Spinal cord (tissue), 10 donors: ENCODE results near the gene CDC14C. TPM values are rescaled to one million over a fixed set of nuclear protein-coding genes. Genes with fewer than 3 reads are reported as not detected.
"Not testable (repeated sequence)": the region's sequence is repeated elsewhere in the genome, so short reads cannot be mapped to it uniquely, and the experiment has no call there.

Experiments
- DNase-seq, 6 donors: peaks; one replicate each; pipeline versions ENCODE4 v3.0.0 to v3.0.0-alpha.2; 2013 to 2015; ENCODE audit warnings: low spot score in 6 of 6, low read depth in 4 of 6
- H3K27ac ChIP-seq: one replicate; pipeline ENCODE4 v1.5.1; 2013; ENCODE audit warnings: low read depth, low read length, control low read depth
- H3K27me3 ChIP-seq: one replicate; pipeline ENCODE4 v1.6.1; 2013; ENCODE audit warnings: low read length; ENCODE audit not compliant: control insufficient read depth, insufficient read depth
- H3K36me3 ChIP-seq: one replicate; pipeline ENCODE4 v1.6.1; 2013; ENCODE audit warnings: low read length; ENCODE audit not compliant: control insufficient read depth, insufficient read depth
- H3K4me1 ChIP-seq: one replicate; pipeline ENCODE4 v1.6.1; 2013; ENCODE audit warnings: low read length; ENCODE audit not compliant: control insufficient read depth, insufficient read depth
- H3K4me3 ChIP-seq: one replicate; pipeline ENCODE4 v1.5.1; 2013; ENCODE audit warnings: low read depth, low read length, control low read depth
- H3K9me3 ChIP-seq: one replicate; pipeline ENCODE4 v1.6.1; 2013; ENCODE audit warnings: low read length; ENCODE audit not compliant: control insufficient read depth, insufficient read depth
- WGBS: methylation state at CpG from one replicate; pipeline ENCODE4 v1.1.5; 2013; ENCODE audit warnings: missing lambda C conversion rate; ENCODE audit not compliant: insufficient coverage; 5-methylcytosine and 5-hydroxymethylcytosine counted together
- long read RNA-seq, 4 donors: transcript quantifications; one replicate each; lab custom pipeline, GENCODE V29; 2026
- polyA plus RNA-seq, 2 donors: library from polyadenylated mRNA; unstranded; fragments of 120-200 nt; gene quantifications; one replicate each; pipeline ENCODE4 v1.2.1, GENCODE V29; 2013; ENCODE audit not compliant: insufficient read length in 2 of 2
- total RNA-seq, 2 donors: library from RNA; depleted of rRNA in 1 of 2; stranded (reverse); fragments of 120-200 nt in 1 of 2; fragments of >200 nt in 1 of 2; gene quantifications; one replicate each; pipeline versions ENCODE4 v1.2.3 to v1.2.4, GENCODE V29; 2013 to 2014
- donor health status: healthy.

CDC14C gene
- total RNA-seq (not detected), polyA plus RNA-seq (under 1 TPM; 0.11 to 0.86 TPM)
- long read RNA-seq, donor 1 = 0 reads
- long read RNA-seq, donor 2, partial matches to known transcripts = 0 of 1 reads
- long read RNA-seq, donor 2, other reads (novel, unspliced or antisense) = 0 of 1 reads
- long read RNA-seq, donor 3 = 0 reads
- long read RNA-seq, donor 4 = 0 reads

DNA sequence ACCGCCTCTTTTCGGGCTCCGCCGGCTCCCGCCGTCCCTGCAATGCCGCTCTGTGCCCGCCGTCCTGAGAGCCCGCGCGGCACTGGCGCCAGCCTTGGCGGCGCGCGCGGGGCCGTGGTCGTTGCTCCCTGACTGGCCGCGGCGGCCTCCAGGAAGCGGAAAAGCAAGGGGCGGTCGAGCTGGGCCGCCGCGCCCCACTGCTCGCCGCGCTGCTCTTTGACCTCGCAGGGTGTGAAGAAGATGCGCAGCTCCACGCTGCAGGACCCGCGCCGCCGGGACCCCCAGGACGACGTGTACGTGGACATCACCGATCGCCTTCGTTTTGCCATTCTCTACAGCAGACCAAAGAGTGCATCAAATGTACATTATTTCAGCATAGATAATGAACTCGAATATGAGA is at the start of gene CDC14C:
TSS of gene CDC14C (plus strand) at position 115 of the 400 bp plus-strand sequence. CDS start at position 241, 126 bp downstream.
- no peak within 1 kb of the TSS for H3K4me3 ChIP-seq
- 96% methylated on average over 35 of the region's 46 CpGs for WGBS

DNA sequence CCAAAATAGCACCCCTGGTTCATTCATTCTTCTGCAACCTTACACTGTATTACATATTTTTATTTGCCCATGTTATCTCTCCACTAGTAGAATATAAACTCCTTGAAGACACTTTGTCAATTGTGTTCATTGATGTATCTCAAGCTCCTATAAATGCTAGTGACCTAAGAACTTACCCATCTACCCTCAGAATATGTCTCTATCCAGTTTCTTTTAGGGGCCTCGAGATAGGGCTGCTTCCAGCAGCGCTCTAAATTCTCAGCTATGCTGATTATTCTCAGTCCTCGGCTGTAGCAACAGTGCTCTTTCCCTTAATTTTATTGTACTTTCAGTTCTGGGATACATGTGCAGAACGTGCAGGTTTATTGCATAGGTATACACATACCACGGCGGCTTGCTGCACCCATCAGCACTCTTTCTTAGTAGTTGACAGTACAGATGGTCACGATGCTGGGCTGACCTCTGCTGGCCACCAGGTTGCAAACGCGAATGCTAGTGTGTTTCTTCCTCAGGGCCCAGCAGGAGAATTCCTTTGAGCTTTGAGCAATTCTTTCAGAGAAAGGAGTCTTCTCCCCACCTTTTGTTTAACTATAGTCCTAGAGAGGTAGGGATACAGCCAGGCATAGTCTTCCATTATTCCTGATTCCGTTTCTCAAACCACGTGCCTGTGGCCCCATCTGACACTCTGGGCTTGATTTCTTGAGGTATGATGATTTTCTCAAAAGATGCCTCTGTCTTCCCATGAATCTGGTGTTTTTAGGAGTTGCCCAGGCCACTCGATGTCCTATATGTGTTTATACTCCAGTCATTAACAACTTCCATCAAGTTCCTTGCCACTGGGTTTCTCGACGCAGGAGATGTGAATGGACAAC is 49.1 kb upstream of the CDC14C start:
- 40% methylated on average over 9 of the region's 14 CpGs for WGBS
- H3K4me3 ChIP-seq = no peak overlapping the region
- H3K27ac ChIP-seq = no peak overlapping the region
- H3K9me3 ChIP-seq = peaks cover 2% of the 10 kb centered on the region
- DNase-seq = peak in 2 of 6 donors; percentile 62 to 76
- no peaks in the 10 kb centered on the region for H3K27me3 ChIP-seq
- no peaks in the 10 kb centered on the region for H3K4me1 ChIP-seq
- no peaks in the 10 kb centered on the region for H3K36me3 ChIP-seq

More for the DNA sequence above, at the start of gene CDC14C:
- no peak for DNase-seq
- no peaks in the 10 kb centered on the region for H3K27me3 ChIP-seq
- H3K36me3 ChIP-seq = no peaks in the 10 kb centered on the region
- no peaks in the 10 kb centered on the region for H3K9me3 ChIP-seq
- H3K4me1 ChIP-seq = no peaks in the 10 kb centered on the region
- no peak within 1 kb of the TSS for H3K27ac ChIP-seq

DNA sequence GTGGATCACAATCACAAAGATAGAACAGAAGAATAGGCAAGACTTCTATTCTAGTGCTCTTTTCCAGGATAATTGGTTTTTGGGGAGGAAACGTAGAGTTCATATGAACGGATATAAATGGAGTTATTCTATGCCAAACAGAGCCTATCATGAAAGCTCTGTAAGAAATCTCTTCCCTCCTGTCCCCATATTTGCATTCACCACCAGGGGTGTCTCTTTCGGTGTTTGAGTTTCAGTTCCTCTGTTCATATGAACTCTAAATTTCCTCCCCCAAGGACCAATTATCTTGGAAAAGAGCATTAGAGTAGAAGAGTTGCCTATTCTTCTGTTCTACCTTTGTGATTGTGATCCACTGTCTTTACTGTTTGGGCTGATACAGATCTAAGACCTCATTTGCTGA is 48.3 kb upstream of the CDC14C start:
- no CpG with 5 or more reads among the region's 3 CpGs for WGBS
- Histone ChIP-seq H3K9me3 (peaks cover 2% of the 10 kb centered on the region), H3K27ac (no peak overlapping the region), H3K4me3 (no peak overlapping the region), H3K27me3 (no peaks in the 10 kb centered on the region), H3K36me3 (no peaks in the 10 kb centered on the region), H3K4me1 (no peaks in the 10 kb centered on the region)
- no peak for DNase-seq

DNA sequence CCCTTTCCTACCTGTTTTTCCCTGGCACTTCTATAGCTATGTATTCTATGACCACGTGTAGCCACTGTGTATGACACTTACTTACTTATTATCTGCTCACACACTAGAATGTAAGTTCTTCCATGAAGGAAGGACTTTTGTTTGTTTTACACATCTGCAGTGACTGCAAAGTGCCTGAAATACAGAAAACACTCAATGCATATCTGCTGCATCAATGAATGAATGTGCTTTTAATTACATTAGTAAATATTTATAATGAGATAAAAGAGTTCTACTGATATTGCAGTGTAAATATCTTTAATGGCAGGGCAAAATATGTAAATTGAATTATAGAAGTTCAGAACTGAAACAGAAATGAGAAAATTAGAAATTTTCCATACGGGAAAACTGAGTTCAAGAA is 43.5 kb upstream of the CDC14C start:
- Histone ChIP-seq H3K4me3 (no peak overlapping the region), H3K27me3 (no peaks in the 10 kb centered on the region), H3K27ac (no peak overlapping the region), H3K4me1 (no peaks in the 10 kb centered on the region), H3K36me3 (no peaks in the 10 kb centered on the region), H3K9me3 (no peaks in the 10 kb centered on the region)
- no CpG with 5 or more reads among the region's 2 CpGs for WGBS
- no peak for DNase-seq

DNA sequence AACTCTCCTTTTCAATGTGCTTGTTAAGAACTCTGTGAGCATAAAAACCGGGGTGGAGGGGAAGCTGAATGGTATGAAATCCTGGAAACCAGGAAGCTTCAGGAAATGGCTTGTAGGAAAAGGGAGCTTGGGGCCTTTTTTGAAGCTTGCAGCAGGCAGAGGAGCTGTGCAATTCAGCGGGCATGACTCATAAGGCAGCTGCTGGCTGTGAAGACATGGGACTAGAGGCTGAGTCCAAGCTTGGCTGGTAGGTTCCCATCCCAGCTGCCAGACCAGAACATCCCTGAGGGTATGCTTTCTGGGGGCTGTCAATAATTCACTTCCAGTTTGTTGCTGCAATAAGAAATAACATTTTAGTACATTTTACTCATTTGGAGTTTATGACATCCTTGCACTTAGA is 36.8 kb upstream of the CDC14C start:
- Histone ChIP-seq H3K4me3 (no peak overlapping the region), H3K9me3 (peaks cover 2% of the 10 kb centered on the region), H3K27ac (no peak overlapping the region), H3K4me1 (peaks cover 3% of the 10 kb centered on the region), H3K36me3 (no peaks in the 10 kb centered on the region), H3K27me3 (no peaks in the 10 kb centered on the region)
- WGBS = 76% methylated on average over 2 of the region's 2 CpGs
- peak in 1 of 6 donors; percentile 19 for DNase-seq

- Histone ChIP-seq H3K36me3 (no peaks in the 10 kb centered on the region), H3K27me3 (no peaks in the 10 kb centered on the region), H3K4me1 (no peaks in the 10 kb centered on the region), H3K27ac (no peak overlapping the region), H3K9me3 (peaks cover 2% of the 10 kb centered on the region), H3K4me3 (no peak overlapping the region)
- no CpG with 5 or more reads among the region's 1 CpG for WGBS
- DNase-seq = no peak
Measured at GRCh38 chr7:48894574-48894973, 29.8 kb upstream of the CDC14C start.

DNA sequence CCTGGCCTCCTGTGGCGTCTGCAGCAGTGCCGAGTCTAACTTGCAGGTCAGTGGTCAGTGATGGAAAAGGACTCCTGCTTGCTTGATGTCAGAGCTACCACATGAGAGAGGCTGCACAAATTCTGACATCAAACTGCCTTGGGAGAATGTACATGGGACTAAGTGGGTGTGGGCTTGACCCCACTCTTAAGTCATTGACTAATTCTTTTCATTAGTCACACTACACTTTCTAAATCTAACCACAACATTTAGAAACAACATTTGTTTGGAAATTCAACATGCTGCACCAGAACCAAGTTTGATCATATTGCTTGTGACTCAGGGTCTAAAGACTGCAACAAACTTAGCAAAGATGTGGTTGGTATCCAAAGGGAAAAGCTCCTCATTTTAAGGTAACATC is 24.4 kb upstream of the CDC14C start:
- Histone ChIP-seq H3K4me1 (no peaks in the 10 kb centered on the region), H3K36me3 (no peaks in the 10 kb centered on the region), H3K27ac (no peak overlapping the region), H3K9me3 (no peaks in the 10 kb centered on the region), H3K27me3 (no peaks in the 10 kb centered on the region), H3K4me3 (no peak overlapping the region)
- WGBS = 100% methylated on average over 1 of the region's 2 CpGs
- no peak for DNase-seq

DNA sequence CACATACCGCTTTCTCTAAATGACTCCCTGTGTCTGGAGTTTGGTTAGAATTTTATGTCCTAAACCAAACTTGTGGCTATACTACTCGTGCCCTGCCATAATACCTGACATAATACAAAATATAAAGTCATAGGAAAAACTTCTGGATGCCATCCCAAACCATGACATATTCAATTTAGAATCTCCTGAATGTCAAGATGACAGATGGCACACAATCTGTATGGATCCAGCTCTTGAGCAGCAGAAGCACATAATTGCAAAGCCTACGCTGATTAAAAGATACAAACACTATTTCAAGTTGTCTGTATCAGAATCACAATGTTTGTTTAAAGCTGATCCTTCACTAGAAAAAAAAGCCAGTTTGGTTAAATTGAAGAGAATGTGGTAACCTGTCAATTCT is 22.4 kb upstream of the CDC14C start:
- Histone ChIP-seq H3K9me3 (no peaks in the 10 kb centered on the region), H3K4me3 (no peak overlapping the region), H3K36me3 (no peaks in the 10 kb centered on the region), H3K27me3 (no peaks in the 10 kb centered on the region), H3K4me1 (no peaks in the 10 kb centered on the region), H3K27ac (no peak overlapping the region)
- peak in 1 of 6 donors; percentile 69 for DNase-seq
- no CpG with 5 or more reads among the region's 3 CpGs for WGBS

GRCh38 chr7:48904975-48905374 is 19.4 kb upstream of the CDC14C start:
- DNase-seq = peak in 1 of 6 donors; percentile 9
- Histone ChIP-seq H3K4me1 (no peaks in the 10 kb centered on the region), H3K4me3 (no peak overlapping the region), H3K9me3 (peaks cover 1% of the 10 kb centered on the region), H3K27me3 (no peaks in the 10 kb centered on the region), H3K27ac (no peak overlapping the region), H3K36me3 (no peaks in the 10 kb centered on the region)
- WGBS = no CpG with 5 or more reads among the region's 1 CpG

GRCh38 chr7:48905686-48906085 is 18.7 kb upstream of the CDC14C start:
- H3K4me1 ChIP-seq, H3K27ac ChIP-seq, H3K27me3 ChIP-seq, H3K9me3 ChIP-seq, H3K4me3 ChIP-seq, H3K36me3 ChIP-seq, DNase-seq: not testable (repeated sequence)
- 92% methylated on average over 6 of the region's 6 CpGs for WGBS
